Amniotic stem cell (primary cell): ENCODE results near the gene GLRA1.
"Not testable (repeated sequence)": the region's sequence is repeated elsewhere in the genome, so short reads cannot be mapped to it uniquely, and the experiment has no call there.

ENCODE experiments used
- DNase-seq: peaks from one replicate; lab custom pipeline; 2025; lab: John Stamatoyannopoulos, UW

Gene GLRA1

GRCh38 chr5:151812757-151813309, 111.8 kb downstream of the GLRA1 start:
- no peak for DNase-seq

DNA sequence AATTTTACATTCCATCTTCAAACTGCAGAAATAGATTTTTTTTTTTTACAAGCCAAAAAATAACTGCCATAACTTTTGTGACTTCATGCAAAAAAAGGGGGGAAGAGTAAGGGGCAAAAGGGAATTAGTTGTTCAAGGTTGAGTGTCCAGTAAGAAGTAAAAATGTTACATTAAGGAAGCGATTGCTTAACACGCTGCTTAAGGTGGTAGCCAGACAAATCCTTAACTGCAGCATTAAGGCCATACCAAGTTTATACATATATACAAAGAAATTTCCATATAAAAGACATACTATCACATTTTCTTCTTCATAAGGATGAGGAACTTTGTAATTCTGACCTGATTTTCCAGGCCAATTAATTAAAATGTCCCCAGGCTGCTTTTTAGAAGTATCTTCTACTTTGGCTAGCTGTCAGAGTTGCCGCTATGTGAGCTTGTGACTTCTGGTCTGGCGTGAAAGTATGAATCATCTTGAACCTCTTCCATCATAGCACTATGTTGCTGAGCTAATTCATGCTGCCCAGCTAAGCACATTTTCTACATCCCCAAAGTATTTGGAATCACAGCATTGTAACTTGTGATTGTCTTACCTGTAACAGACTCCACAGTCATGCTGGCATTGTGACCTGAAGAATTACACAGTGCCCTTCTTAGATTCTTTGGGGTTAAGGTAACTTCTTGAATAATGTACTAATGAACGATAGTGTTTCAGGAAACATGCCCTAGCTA, 112.9 kb downstream of the GLRA1 start:
- no peak for DNase-seq

DNA sequence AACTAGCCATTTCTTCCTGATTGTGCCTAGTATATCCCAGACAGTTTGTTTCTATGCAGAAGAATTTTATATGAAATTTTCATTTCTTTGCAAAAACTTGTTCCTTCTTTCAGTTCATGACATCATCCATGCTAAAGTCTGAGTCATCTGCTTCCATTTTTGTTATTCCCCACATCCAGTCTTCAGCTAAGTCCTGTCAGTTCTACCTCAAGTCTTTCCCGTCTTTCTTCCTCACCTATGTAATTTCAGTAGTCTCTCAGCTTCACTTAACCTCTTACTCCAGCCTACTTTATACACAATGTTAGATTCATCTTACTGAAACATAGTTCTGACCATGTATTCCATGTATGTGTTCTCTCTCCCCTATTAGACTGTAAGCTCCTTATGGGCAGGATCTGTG, 113.8 kb downstream of the GLRA1 start:
- DNase-seq, result no peak

GRCh38 chr5:151810449-151810848, 114.2 kb downstream of the GLRA1 start:
- DNase-seq, result no peak

GRCh38 chr5:151808451-151809169, 116.0 kb downstream of the GLRA1 start:
- no peak for DNase-seq

- no peak for DNase-seq
These were observed 119.0 kb downstream of the GLRA1 start for GRCh38 chr5:151805414-151806223.

DNA sequence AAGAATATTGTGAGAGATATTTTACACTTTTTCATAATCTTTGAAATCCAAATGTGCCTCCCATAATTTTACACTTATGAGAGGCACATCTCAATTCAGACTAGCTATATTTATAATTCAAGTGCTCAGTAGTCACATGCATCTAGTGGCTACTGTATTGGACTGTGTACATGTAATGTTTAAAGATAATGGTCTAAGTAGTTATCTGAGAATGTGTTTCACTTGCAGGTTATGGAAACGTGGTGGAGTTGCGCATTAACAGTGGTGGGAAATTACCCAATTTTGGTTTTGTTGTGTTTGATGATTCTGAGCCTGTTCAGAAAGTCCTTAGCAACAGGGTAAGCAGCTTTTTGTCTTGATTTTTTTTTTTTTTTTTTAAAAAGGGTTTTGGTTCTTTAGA, 124.1 kb downstream of the GLRA1 start:
- DNase-seq, result no peak

DNA sequence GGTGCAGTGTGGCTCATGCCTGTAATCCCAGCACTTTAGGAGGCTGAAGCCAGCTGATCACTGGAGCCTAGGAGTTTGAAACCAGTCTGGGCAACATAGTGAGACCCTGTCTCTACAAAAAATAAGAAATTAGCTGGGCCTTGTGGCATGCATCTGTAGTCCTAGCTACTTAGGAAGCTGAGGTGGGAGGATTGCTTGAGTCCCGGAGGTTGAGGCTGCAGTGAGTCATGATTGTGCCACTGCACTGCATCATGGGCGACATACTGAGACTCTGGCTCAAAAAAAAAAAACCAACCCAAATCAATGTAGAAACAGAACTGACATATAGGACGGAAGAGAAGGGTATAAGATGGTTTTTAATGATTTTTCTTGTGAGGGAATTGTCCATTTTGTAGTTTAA, 125.2 kb downstream of the GLRA1 start:
- no peak for DNase-seq

GRCh38 chr5:151798674-151799073, 126.0 kb downstream of the GLRA1 start:
- no peak for DNase-seq

- DNase-seq, result no peak
These were observed 129.2 kb downstream of the GLRA1 start for GRCh38 chr5:151795426-151795825.

GRCh38 chr5:151793358-151793757, 131.3 kb downstream of the GLRA1 start:
- no peak for DNase-seq

GRCh38 chr5:151787817-151788216, 136.8 kb downstream of the GLRA1 start:
- no peak for DNase-seq

GRCh38 chr5:151786468-151786867, 138.2 kb downstream of the GLRA1 start:
- DNase-seq, result no peak

GRCh38 chr5:151784141-151784540, 140.5 kb downstream of the GLRA1 start:
- DNase-seq, result no peak

DNA sequence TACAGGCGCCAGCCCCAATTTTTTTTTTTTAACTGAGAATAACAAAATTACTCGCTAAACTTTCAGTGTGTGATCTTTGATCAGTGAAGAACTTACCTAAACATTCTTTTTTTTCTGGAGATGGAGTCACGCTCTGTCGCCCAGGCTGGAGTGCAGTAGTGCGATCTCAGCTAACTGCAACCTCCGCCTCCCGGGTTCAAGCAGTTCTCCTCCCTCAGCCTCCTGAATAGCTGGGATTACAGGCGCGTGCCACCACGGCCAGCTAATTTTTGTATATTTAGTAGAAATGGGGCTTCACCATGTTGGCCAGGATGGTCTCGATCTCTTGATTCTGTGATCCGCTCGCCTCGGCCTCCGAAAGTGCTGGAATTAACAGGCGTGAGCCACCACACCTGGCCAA, 141.0 kb downstream of the GLRA1 start:
- not testable (repeated sequence) for DNase-seq

DNA sequence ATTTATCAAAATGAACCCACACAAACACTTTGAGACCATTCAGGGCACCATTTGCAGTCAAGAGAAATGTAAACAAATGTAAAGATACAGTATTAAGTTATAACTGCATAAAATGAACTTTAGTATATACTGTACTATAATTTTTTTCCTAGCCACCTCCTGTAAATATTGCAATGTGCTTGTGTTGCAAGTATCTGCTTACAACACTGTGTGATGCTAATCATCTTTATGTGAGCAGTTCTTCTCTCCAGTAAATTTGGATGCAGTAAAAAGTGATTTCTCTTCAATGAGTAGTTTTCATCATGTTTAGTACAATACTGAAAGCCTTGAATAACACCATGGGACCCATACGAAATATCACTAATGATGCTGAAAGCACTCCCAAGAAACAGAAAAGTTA, 143.4 kb downstream of the GLRA1 start:
- DNase-seq, result no peak

DNA sequence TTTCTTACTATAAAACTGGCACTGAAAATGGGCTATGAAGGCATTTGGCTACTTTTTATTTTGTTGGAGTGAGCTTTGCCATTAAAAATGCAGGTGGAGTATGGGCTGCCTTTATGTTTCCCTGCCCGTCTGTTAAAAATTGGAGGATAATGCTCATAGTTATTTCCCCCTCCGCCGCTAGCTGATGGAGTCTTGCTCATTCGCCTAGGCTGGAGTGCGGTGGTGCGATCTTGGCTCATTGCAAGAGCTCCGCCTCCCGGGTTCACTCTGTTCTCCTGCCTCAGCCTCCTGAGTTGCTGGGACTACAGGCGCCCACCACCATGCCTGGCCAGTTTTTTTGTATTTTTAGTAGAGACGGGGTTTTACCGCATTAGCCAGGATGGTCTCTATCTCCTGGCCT, 144.3 kb downstream of the GLRA1 start:
- DNase-seq, result no peak

DNA sequence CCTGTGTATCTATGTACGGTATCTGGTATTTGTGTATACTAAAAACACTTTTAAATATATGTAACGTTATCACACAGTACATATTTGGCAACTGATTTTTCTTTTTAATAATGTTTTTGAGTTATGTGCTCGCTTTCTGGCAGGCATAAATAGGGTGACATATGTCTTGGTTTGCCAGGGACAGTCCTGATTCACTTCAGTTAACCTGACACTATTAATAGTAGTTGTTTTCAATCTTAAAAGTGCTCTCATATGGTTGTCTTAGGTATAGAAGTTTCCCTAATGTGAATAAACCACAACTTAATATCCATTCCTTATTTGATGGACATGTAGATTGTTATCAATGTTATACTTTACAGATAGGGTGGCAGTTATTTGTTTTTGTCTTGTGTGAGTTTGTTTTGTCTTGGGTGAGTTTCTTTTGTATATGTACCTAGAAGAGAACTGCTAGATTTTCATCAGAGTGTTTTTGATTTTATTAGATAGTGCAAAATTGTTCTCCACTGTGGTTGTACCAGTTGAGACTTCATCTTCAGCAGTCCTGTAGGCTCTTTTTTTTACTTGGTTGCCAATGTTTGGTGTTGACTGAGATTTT, 145.0 kb downstream of the GLRA1 start:
- DNase-seq, result no peak

GRCh38 chr5:151775025-151775606, 149.5 kb downstream of the GLRA1 start:
- DNase-seq, result no peak

DNA sequence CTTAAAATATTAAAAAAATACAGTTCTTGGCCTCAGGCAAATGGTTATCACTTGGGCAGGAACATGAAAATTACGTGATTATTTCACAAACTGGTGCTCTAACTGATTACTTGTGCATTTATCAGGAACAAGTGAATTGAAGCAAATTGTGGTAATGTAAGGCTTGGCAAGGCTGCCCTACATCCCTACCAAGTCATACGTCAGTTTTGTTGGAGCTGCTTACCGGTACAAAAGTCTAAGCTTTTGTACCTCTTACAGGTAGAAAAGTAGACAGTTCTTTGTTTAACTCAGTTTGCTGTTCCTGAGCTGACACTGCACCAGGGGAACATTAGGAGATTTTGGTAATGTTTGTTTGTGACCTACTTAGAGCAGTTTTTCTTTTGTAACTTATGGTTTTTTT, 150.7 kb downstream of the GLRA1 start:
- no peak for DNase-seq

- DNase-seq, result no peak
These were observed 151.6 kb downstream of the GLRA1 start for GRCh38 chr5:151772846-151773561.
